Measurements from ENCODE around the gene RAB38. TPM values are rescaled to one million over a fixed set of nuclear protein-coding genes. Genes with fewer than 3 reads are reported as not detected.

Gene RAB38
- total RNA-seq, 1 experiment from 2014 or later = 13.3 TPM

GRCh38 chr11:88194990-88195389 is 19.7 kb upstream of the RAB38 start:
- Mint-ChIP-seq H3K27me3 (ENCODE audit: low read depth) (no peaks in the 10 kb centered on the region), H3K9me3 (peaks cover 35% of the 10 kb centered on the region), H3K4me1 (no peaks in the 10 kb centered on the region), H3K27ac (no peak overlapping the region), H3K4me3 (no peak overlapping the region), H3K36me3 (peaks cover 23% of the 10 kb centered on the region)
- CTCF ChIA-PET = no interaction called here
- POLR2A ChIA-PET = no interaction called here
- ATAC-seq (no peak), DNase-seq (ENCODE audit: low spot score) (no peak)
- TF ChIP-seq FOXP1 (CRISPR knock-in tag; IDR thresholded peaks at IDR 0.05; ENCODE audit: borderline replicate concordance) (no peak), ZBTB43 (CRISPR knock-in tag; IDR thresholded peaks at IDR 0.05) (no peak), JAZF1 (CRISPR knock-in tag; IDR thresholded peaks at IDR 0.05) (no peak), CREB1 (CRISPR knock-in tag; IDR thresholded peaks at IDR 0.05) (no peak), CTCF (IDR thresholded peaks at IDR 0.05) (no peak), ATF2 (CRISPR knock-in tag; IDR thresholded peaks at IDR 0.05; ENCODE audit: borderline replicate concordance, low read depth) (no peak), IRF1 (CRISPR knock-in tag; IDR thresholded peaks at IDR 0.05) (no peak), MLX (CRISPR knock-in tag; IDR thresholded peaks at IDR 0.05) (no peak)

GRCh38 chr11:88193278-88193677 is 18.0 kb upstream of the RAB38 start:
- CTCF ChIA-PET = no interaction called here
- H3K4me3 Mint-ChIP-seq = no peak overlapping the region
- no peak overlapping the region for H3K27ac Mint-ChIP-seq
- no peaks in the 10 kb centered on the region for H3K4me1 Mint-ChIP-seq
- DNase-seq (ENCODE audit: low spot score) (no peak), ATAC-seq (no peak)
- H3K9me3 Mint-ChIP-seq = peaks cover 35% of the 10 kb centered on the region
- no peaks in the 10 kb centered on the region for H3K27me3 Mint-ChIP-seq (ENCODE audit: low read depth)
- POLR2A ChIA-PET = no interaction called here
- peaks cover 23% of the 10 kb centered on the region for H3K36me3 Mint-ChIP-seq
- TF ChIP-seq MXD4 (CRISPR knock-in tag; IDR thresholded peaks at IDR 0.05; ENCODE audit: borderline replicate concordance) = no peak
- no peak for TF ChIP-seq AR (CRISPR knock-in tag; IDR thresholded peaks at IDR 0.05)
- TF ChIP-seq ZNF396 (CRISPR knock-in tag; IDR thresholded peaks at IDR 0.05; ENCODE audit: borderline replicate concordance) = no peak
- TF ChIP-seq PREB (CRISPR knock-in tag; IDR thresholded peaks at IDR 0.05; ENCODE audit: borderline replicate concordance) = no peak
- TF ChIP-seq FOXP4 (CRISPR knock-in tag; IDR thresholded peaks at IDR 0.05) = no peak
- TF ChIP-seq ZNF263 (CRISPR knock-in tag; IDR thresholded peaks at IDR 0.05; ENCODE audit: low read depth) = no peak
- no peak for TF ChIP-seq ERG (CRISPR knock-in tag; IDR thresholded peaks at IDR 0.05)
- no peak for TF ChIP-seq TEAD1 (CRISPR knock-in tag; IDR thresholded peaks at IDR 0.05)
- TF ChIP-seq ZNF671 (CRISPR knock-in tag; IDR thresholded peaks at IDR 0.05) = no peak
- TF ChIP-seq FOXK1 (CRISPR knock-in tag; IDR thresholded peaks at IDR 0.05) = no peak
- TF ChIP-seq ZMAT4 (CRISPR knock-in tag; IDR thresholded peaks at IDR 0.05) = no peak
- no peak for TF ChIP-seq SOX15 (CRISPR knock-in tag; IDR thresholded peaks at IDR 0.05)
- no peak for TF ChIP-seq NR2C2 (CRISPR knock-in tag; IDR thresholded peaks at IDR 0.05)
- TF ChIP-seq FOXP1 (CRISPR knock-in tag; IDR thresholded peaks at IDR 0.05; ENCODE audit: borderline replicate concordance) = no peak
- TF ChIP-seq ELF4 (CRISPR knock-in tag; IDR thresholded peaks at IDR 0.05; ENCODE audit: low read depth) = no peak
- no peak for TF ChIP-seq CREB1 (CRISPR knock-in tag; IDR thresholded peaks at IDR 0.05)

Data from WTC11 (cell line).